Panc1 (cell line): ENCODE results near the gene ARID5B. TPM values are rescaled to one million over a fixed set of nuclear protein-coding genes. Genes with fewer than 3 reads are reported as not detected.

Experiments used
- ATAC-seq: fragments of 200-7000 bp; cut with Tn5 transposase; 2 replicates; pipeline ENCODE4 v1.9.1; 2020; ENCODE audit warnings: mild to moderate bottlenecking, moderate library complexity
- BruUV-seq: library from RNA; stranded (reverse); fragments of 400-500 nt; replicated peaks from 2 replicates; lab custom pipeline; 2021; lab: Mats Ljungman, UMichigan
- CTCF ChIA-PET: fragments of 300-600 bp; sonication (Branson Sonifier 250); formaldehyde crosslinking; loops from one replicate; lab custom pipeline; 2022; ENCODE audit warnings: antibody characterized with exemption; lab: Charles Lee
- POLR2A ChIA-PET: fragments of 300-600 bp; sonication (Branson Sonifier 250); formaldehyde crosslinking; loops from one replicate; lab custom pipeline; 2022; ENCODE audit warnings: antibody characterized with exemption; lab: Charles Lee
- DNase-seq: peaks from one replicate; pipeline ENCODE4 v3.0.0-alpha.2; 2010; ENCODE audit warnings: low read depth, low spot score
- H3K27ac ChIP-seq: 2 replicates; pipeline ENCODE4 v1.5.1; 2011; ENCODE audit warnings: mild to moderate bottlenecking, low read length, inconsistent platforms
- H3K27me3 ChIP-seq: fragments of 200-500 bp; sonication (Bioruptor generic); 2 replicates; pipeline ENCODE4 v1.6.0; 2014; ENCODE audit warnings: low read length, inconsistent platforms; ENCODE audit not compliant: control insufficient read depth, insufficient read depth
- H3K36me3 ChIP-seq: fragments of 200-500 bp; sonication (Bioruptor generic); 2 replicates; pipeline ENCODE4 v1.5.1; 2014; ENCODE audit warnings: inconsistent platforms, mild to moderate bottlenecking, low read length, moderate library complexity; ENCODE audit not compliant: control insufficient read depth, insufficient read depth
- H3K4me1 ChIP-seq: 2 replicates; pipeline ENCODE4 v1.5.1; 2011; ENCODE audit warnings: inconsistent platforms, mild to moderate bottlenecking, low read length, moderate library complexity; ENCODE audit not compliant: control insufficient read depth, insufficient read depth
- H3K4me3 ChIP-seq, 2 experiments: 2 replicates each; pipeline ENCODE4 v1.5.1; 2011 to 2012; ENCODE audit warnings: low read depth in 2 of 2, low read length in 2 of 2, mild to moderate bottlenecking in 2 of 2, inconsistent platforms in 1 of 2, moderate library complexity in 1 of 2
- H3K9me3 ChIP-seq: fragments of 200-500 bp; sonication (Bioruptor generic); 2 replicates; pipeline ENCODE4 v1.5.1; 2014; ENCODE audit warnings: low read depth, mild to moderate bottlenecking, inconsistent platforms, low read length, moderate library complexity; ENCODE audit not compliant: control insufficient read depth, insufficient read depth
- POLR2AphosphoS5 ChIP-seq: IDR thresholded peaks from 2 replicates; pipeline ENCODE4 v1.6.1; 2012; ENCODE audit warnings: mild to moderate bottlenecking, low read depth, low read length, moderate library complexity
- SIN3A ChIP-seq: IDR thresholded peaks from 2 replicates; pipeline ENCODE4 v1.6.1; 2012; ENCODE audit warnings: low read depth, mild to moderate bottlenecking, low read length, moderate library complexity, borderline replicate concordance; ENCODE audit not compliant: insufficient read depth
- TCF7L2 ChIP-seq: IDR thresholded peaks from 2 replicates; pipeline ENCODE4 v1.6.1; 2011; ENCODE audit warnings: mild to moderate bottlenecking, low read depth, low read length, inconsistent platforms
- in situ Hi-C: cut with HindIII; loops from 2 replicates; pipeline ENCODE4 v1.10.0; 2016; ENCODE audit warnings: low sequenced_read_pairs, low pct_unique_long_range_greater_than_20kb
- intact Hi-C: fragments of 100-400 bp; cut with micrococcal nuclease; formaldehyde crosslinking; loops from one replicate; pipeline ENCODE4 v1.10.0; 2022; ENCODE audit not compliant: unreplicated experiment
- total RNA-seq: library from RNA; stranded (reverse); gene quantifications from one replicate; pipeline ENCODE4 v1.2.1, GENCODE V29; 2021; ENCODE audit not compliant: unreplicated experiment
- TF ChIP-seq, protein P1 (sequence below), 2 experiments: IDR thresholded peaks; 2 replicates each; pipeline ENCODE4 v1.6.1; 2011 to 2012; ENCODE audit warnings: low read depth in 2 of 2, control low read depth in 1 of 2, low read length in 1 of 2, mild to moderate bottlenecking in 1 of 2, moderate library complexity in 1 of 2; ENCODE audit not compliant: insufficient read depth in 1 of 2
- TF ChIP-seq, protein P2 (sequence below): fragments of 450-650 bp; IDR thresholded peaks from 2 replicates; pipeline ENCODE4 v1.5.1; 2017; ENCODE audit warnings: mild to moderate bottlenecking

The ARID5B gene
- total RNA-seq, 1 experiment from 2014 or later, result 22.7 TPM

DNA sequence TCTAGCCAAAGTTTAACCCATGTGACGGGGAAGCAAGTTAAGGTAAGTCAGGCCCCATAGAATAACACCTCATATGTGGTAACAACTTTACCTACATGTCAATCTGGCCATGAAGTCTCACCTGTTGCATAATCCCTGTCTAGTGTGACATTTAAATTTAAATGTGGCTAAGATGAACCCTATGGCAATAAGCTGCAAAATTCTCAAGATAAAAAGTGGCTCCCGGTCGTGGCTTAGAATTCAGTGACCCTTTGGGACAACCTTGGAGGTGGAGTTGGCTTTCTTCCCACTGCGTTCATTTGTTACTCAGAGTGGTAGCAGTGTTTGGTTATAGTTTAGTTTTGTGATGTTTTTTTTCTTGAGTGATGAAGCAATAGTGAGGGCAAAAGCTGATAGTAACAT lies 90.6 kb downstream of the ARID5B start:
- TF ChIP-seq POLR2AphosphoS5 (no peak), SIN3A (no peak), TCF7L2 (no peak)
- TF ChIP-seq, protein P1, sequence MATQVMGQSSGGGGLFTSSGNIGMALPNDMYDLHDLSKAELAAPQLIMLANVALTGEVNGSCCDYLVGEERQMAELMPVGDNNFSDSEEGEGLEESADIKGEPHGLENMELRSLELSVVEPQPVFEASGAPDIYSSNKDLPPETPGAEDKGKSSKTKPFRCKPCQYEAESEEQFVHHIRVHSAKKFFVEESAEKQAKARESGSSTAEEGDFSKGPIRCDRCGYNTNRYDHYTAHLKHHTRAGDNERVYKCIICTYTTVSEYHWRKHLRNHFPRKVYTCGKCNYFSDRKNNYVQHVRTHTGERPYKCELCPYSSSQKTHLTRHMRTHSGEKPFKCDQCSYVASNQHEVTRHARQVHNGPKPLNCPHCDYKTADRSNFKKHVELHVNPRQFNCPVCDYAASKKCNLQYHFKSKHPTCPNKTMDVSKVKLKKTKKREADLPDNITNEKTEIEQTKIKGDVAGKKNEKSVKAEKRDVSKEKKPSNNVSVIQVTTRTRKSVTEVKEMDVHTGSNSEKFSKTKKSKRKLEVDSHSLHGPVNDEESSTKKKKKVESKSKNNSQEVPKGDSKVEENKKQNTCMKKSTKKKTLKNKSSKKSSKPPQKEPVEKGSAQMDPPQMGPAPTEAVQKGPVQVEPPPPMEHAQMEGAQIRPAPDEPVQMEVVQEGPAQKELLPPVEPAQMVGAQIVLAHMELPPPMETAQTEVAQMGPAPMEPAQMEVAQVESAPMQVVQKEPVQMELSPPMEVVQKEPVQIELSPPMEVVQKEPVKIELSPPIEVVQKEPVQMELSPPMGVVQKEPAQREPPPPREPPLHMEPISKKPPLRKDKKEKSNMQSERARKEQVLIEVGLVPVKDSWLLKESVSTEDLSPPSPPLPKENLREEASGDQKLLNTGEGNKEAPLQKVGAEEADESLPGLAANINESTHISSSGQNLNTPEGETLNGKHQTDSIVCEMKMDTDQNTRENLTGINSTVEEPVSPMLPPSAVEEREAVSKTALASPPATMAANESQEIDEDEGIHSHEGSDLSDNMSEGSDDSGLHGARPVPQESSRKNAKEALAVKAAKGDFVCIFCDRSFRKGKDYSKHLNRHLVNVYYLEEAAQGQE (IDR thresholded peaks at IDR 0.05; ENCODE audit: insufficient read depth in 1 of 2, low read depth in 2 of 2, low read length in 1 of 2), result no peak
- TF ChIP-seq, protein P2, sequence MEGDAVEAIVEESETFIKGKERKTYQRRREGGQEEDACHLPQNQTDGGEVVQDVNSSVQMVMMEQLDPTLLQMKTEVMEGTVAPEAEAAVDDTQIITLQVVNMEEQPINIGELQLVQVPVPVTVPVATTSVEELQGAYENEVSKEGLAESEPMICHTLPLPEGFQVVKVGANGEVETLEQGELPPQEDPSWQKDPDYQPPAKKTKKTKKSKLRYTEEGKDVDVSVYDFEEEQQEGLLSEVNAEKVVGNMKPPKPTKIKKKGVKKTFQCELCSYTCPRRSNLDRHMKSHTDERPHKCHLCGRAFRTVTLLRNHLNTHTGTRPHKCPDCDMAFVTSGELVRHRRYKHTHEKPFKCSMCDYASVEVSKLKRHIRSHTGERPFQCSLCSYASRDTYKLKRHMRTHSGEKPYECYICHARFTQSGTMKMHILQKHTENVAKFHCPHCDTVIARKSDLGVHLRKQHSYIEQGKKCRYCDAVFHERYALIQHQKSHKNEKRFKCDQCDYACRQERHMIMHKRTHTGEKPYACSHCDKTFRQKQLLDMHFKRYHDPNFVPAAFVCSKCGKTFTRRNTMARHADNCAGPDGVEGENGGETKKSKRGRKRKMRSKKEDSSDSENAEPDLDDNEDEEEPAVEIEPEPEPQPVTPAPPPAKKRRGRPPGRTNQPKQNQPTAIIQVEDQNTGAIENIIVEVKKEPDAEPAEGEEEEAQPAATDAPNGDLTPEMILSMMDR, result no peak
- H3K4me3 ChIP-seq, result no peak overlapping the region
- POLR2A ChIA-PET, result no interaction called here
- intact Hi-C loops, result no loop called here
- BruUV-seq, result no TSS peak
- H3K4me1 ChIP-seq, result peaks cover 53% of the 10 kb centered on the region
- H3K36me3 ChIP-seq, result no peaks in the 10 kb centered on the region
- DNase-seq (no peak), ATAC-seq (no peak)
- in situ Hi-C loops, result no loop called here
- H3K27ac ChIP-seq, result peak overlapping the region; percentile 40; the same call in 1 of the 2 replicates
- CTCF ChIA-PET, result no interaction called here
- H3K9me3 ChIP-seq, result no peaks in the 10 kb centered on the region
- H3K27me3 ChIP-seq, result no peaks in the 10 kb centered on the region

DNA sequence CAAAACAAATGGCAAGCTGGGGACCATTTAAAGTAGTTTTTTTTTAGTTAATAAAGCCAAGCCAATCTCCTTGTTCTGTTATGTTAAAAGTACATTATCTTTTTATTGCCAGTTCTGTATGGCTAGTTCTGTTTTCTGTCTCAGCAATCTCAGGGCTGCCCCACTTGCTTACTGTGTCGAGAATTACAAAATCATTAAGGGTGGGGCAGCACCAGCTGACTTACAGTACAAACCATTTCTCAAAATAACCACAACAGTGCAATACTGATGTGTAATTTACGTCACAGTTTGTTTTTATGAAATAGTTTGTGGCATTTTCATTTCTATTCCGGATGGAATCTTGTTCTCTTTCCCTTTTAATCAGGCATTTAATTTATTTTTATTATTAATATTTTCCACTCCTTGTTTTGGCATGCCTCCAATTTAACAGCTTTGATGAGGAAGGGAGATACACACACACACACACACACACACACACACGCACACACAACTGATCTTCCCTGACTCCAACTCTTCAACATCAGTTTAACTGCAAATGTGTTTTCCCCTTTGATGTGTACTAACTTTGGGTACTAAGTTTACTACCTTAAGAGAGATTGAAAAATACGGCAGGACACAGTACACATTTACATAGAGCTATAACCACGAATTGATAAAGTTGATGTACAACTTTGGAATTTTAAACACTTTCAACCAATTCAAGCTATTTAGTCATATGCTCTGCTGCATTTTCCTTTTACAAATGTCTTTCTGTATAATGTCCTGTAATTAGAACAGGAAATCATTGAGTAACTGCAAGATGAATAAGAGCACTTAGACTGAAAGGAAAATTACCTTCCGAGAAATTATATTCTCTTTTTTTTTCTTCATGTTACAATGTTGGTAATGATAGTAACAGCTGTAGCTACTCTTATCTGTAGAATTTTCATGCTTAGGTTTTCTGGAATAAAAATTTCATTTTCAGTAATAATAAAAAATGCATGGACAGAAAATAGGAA lies 91.5 kb downstream of the ARID5B start:
- in situ Hi-C loops, result no loop called here
- no TSS peak for BruUV-seq
- Histone ChIP-seq H3K4me3 (no peak overlapping the region), H3K27ac (peak overlapping the region; percentile 60; the same call in 1 of the 2 replicates), H3K27me3 (no peaks in the 10 kb centered on the region), H3K9me3 (no peaks in the 10 kb centered on the region), H3K36me3 (no peaks in the 10 kb centered on the region), H3K4me1 (peaks cover 44% of the 10 kb centered on the region)
- intact Hi-C loops, result no loop called here
- POLR2A ChIA-PET, result no interaction called here
- CTCF ChIA-PET, result no interaction called here
- ATAC-seq (no peak), DNase-seq (no peak)
- TF ChIP-seq POLR2AphosphoS5 (no peak), TCF7L2 (0 out of 2 replicates have a peak, but pooled peaks have one; percentile 27)
